K562 (cell line): ENCODE data around the gene SIGLEC9. TPM values are rescaled to one million over a fixed set of nuclear protein-coding genes. Genes with fewer than 3 reads are reported as not detected.

Experiments used
- ATAC-seq: fragments of 200-7000 bp; cut with Tn5 transposase; 3 replicates; pipeline ENCODE4 v1.9.1; 2020; ENCODE audit warnings: moderate library complexity
- BruUV-seq: library from RNA; stranded (reverse); fragments of 400-500 nt; replicated peaks from 2 replicates; lab custom pipeline; 2021; lab: Mats Ljungman, UMichigan
- CTCF ChIA-PET: fragments of 300-600 bp; formaldehyde crosslinking; extraction: SDS; loops from one replicate; lab custom pipeline; 2021; ENCODE audit warnings: low intra/inter-chr PET ratio; lab: Yijun Ruan, JAX
- POLR2A ChIA-PET: fragments of 300-600, 350-650 bp; sonication (Branson Sonifier 250); formaldehyde crosslinking; extraction: SDS; loops from one replicate; lab custom pipeline; 2021; ENCODE audit warnings: antibody characterized with exemption, inconsistent platforms; lab: Yijun Ruan, JAX
- DNase-seq, 4 experiments: peaks; one replicate each; pipeline versions ENCODE4 v3.0.0 to v3.0.0-alpha.2; 2011 to 2018; ENCODE audit warnings: low spot score in 3 of 4, mixed read lengths in 3 of 4; ENCODE audit errors: extremely low read depth in 1 of 4
- FAIRE-seq: peaks from 2 replicates; lab custom pipeline; 2011; peaks lifted over from hg19 to GRCh38; lab: Jason Lieb, UNC
- H2AFZ ChIP-seq: 2 replicates; pipeline ENCODE4 v1.6.0; 2011; ENCODE audit warnings: low read depth, low read length, control low read depth, inconsistent platforms
- H3K27ac ChIP-seq: fragments of 200-600 bp; 3 replicates; pipeline ENCODE4 v1.8.0; 2011; ENCODE audit warnings: low read depth, mild to moderate bottlenecking, control low read depth, inconsistent platforms, low read length, moderate library complexity, mixed read lengths; ENCODE audit errors: extremely low read depth
- H3K27me3 ChIP-seq, 2 experiments: fragments of 300-600 bp in 1 of 2; 2 replicates in 1 of 2; 3 replicates in 1 of 2; pipeline versions ENCODE4 v1.6.0 to v1.8.0; 2011; ENCODE audit warnings: inconsistent platforms in 2 of 2, low read length in 2 of 2, mild to moderate bottlenecking in 1 of 2, mixed read lengths in 1 of 2, moderate library complexity in 1 of 2; ENCODE audit not compliant: control insufficient read depth in 2 of 2, insufficient read depth in 2 of 2
- H3K36me3 ChIP-seq: fragments of 300-600 bp; 3 replicates; pipeline ENCODE4 v1.8.0; 2011; ENCODE audit warnings: mild to moderate bottlenecking, low read length, inconsistent platforms; ENCODE audit not compliant: control insufficient read depth, insufficient read depth
- H3K4me1 ChIP-seq, 2 experiments: fragments of 200-600 bp in 1 of 2; replicated peaks in 1 of 2; 2 replicates in 1 of 2; 3 replicates in 1 of 2; pipeline versions ENCODE4 v1.5.1 to v1.8.0; 2011; ENCODE audit warnings: inconsistent platforms in 2 of 2, low read length in 2 of 2, mild to moderate bottlenecking in 1 of 2, mixed read lengths in 1 of 2, moderate library complexity in 1 of 2; ENCODE audit not compliant: control insufficient read depth in 2 of 2, insufficient read depth in 2 of 2
- H3K4me2 ChIP-seq: 2 replicates; pipeline ENCODE4 v1.6.1; 2011; ENCODE audit warnings: low read length, control low read depth, inconsistent platforms, mixed read lengths; ENCODE audit not compliant: insufficient read depth
- H3K4me3 ChIP-seq: fragments of 200-600 bp; sonication (generic), shearing (Covaris generic); 2 replicates; pipeline ENCODE4 v1.5.1; 2016; ENCODE audit warnings: control low read depth, inconsistent platforms
- H3K79me2 ChIP-seq: fragments of 200-600 bp; 3 replicates; pipeline ENCODE4 v1.8.0; 2011; ENCODE audit warnings: low read length, inconsistent platforms; ENCODE audit not compliant: control insufficient read depth, insufficient read depth
- H3K9ac ChIP-seq, 2 experiments: 2 replicates each; pipeline versions ENCODE4 v1.6.0 to v1.6.1; 2011; ENCODE audit warnings: low read depth in 2 of 2, low read length in 2 of 2, control low read depth in 1 of 2, inconsistent platforms in 1 of 2, mild to moderate bottlenecking in 1 of 2, mixed read lengths in 1 of 2; ENCODE audit not compliant: insufficient read depth in 1 of 2
- H3K9me1 ChIP-seq: one replicate; pipeline ENCODE4 v1.6.0; 2011; ENCODE audit warnings: inconsistent platforms, mild to moderate bottlenecking, low read length, moderate library complexity; ENCODE audit not compliant: control insufficient read depth, insufficient read depth
- H3K9me3 ChIP-seq: replicated peaks from 2 replicates; pipeline ENCODE4 v1.5.1; 2011; ENCODE audit warnings: low read depth, low read length, inconsistent platforms; ENCODE audit not compliant: control insufficient read depth, insufficient read depth
- H4K20me1 ChIP-seq: replicated peaks from 2 replicates; pipeline ENCODE4 v1.6.1; 2011; ENCODE audit warnings: low read length, inconsistent platforms, mixed read lengths; ENCODE audit not compliant: control insufficient read depth, insufficient read depth
- ARID1B ChIP-seq: fragments of 450-650 bp; IDR thresholded peaks from 2 replicates; pipeline ENCODE4 v1.6.1; 2016; ENCODE audit warnings: antibody characterized with exemption, mild to moderate bottlenecking, inconsistent platforms
- CBX3 ChIP-seq, 2 experiments: IDR thresholded peaks; 1 replicate in 1 of 2; 2 replicates in 1 of 2; pipeline ENCODE4 v1.6.1; 2012; ENCODE audit warnings: inconsistent platforms in 2 of 2, low read length in 2 of 2, borderline replicate concordance in 1 of 2, control low read depth in 1 of 2
- FOS ChIP-seq: IDR thresholded peaks from 3 replicates; pipeline ENCODE4 v1.6.1; 2011; ENCODE audit not compliant: insufficient read length; ENCODE audit errors: extremely low read depth
- FOXJ3 ChIP-seq: sonication (generic); formaldehyde crosslinking; IDR thresholded peaks from 2 replicates; pipeline ENCODE4 v1.4.0; 2020; ENCODE audit warnings: mild to moderate bottlenecking, missing genetic modification reagents
- HSF4 ChIP-seq: fragments of 250-450 bp; sonication (Bioruptor Pico); IDR thresholded peaks from 2 replicates; pipeline ENCODE4 v2.1.2; 2022; ENCODE audit warnings: mild to moderate bottlenecking, moderate library complexity, borderline replicate concordance
- OTX1 ChIP-seq: fragments of 450-650 bp; formaldehyde crosslinking; IDR thresholded peaks from 2 replicates; pipeline ENCODE4 v1.4.0; 2022; ENCODE audit warnings: mild to moderate bottlenecking
- RBM39 ChIP-seq: fragments of 200-400 bp; formaldehyde crosslinking; optimal IDR thresholded peaks from 2 replicates; pipeline ENCODE3; 2018; ENCODE audit warnings: low read depth, low read length
- SNAPC5 ChIP-seq: fragments of 250-450 bp; sonication (Bioruptor Pico); IDR thresholded peaks from 2 replicates; pipeline ENCODE4 v1.8.0; 2021; ENCODE audit warnings: moderate library complexity, mild to moderate bottlenecking, inconsistent platforms
- SREBF2 ChIP-seq: sonication (generic); formaldehyde crosslinking; IDR thresholded peaks from 2 replicates; pipeline ENCODE4 v1.4.0; 2020; ENCODE audit warnings: mild to moderate bottlenecking, missing genetic modification reagents
- SRSF1 ChIP-seq: fragments of 200-400 bp; formaldehyde crosslinking; IDR thresholded peaks from 2 replicates; pipeline ENCODE4 v1.6.1; 2017; ENCODE audit warnings: mild to moderate bottlenecking, low read depth, low read length, moderate library complexity
- TBP ChIP-seq: optimal IDR thresholded peaks from 2 replicates; pipeline ENCODE3; 2011; ENCODE audit warnings: low read depth, low read length, improper control_type of control experiment
- ZNF253 ChIP-seq: fragments of 250-450 bp; sonication (Bioruptor Pico); conservative IDR thresholded peaks from 2 replicates; pipeline ENCODE4 v1.6.1; 2021; ENCODE audit warnings: mild to moderate bottlenecking
- ZNF589 ChIP-seq: fragments of 200-800 bp; sonication (Bioruptor generic); IDR thresholded peaks from 2 replicates; pipeline ENCODE4 v1.6.1; 2016; ENCODE audit warnings: low read depth, missing genetic modification characterization, missing compliant biosample characterization
- ZNF699 ChIP-seq: fragments of 250-450 bp; sonication (Bioruptor Pico); IDR thresholded peaks from 2 replicates; pipeline ENCODE4 v1.8.0; 2021; ENCODE audit warnings: mild to moderate bottlenecking, moderate library complexity; ENCODE audit not compliant: insufficient replicate concordance
- WGBS: fragments of 100-300 bp; shearing (Covaris generic); methylation state at CpG from one replicate; pipeline ENCODE4 v1.1.6; 2016; ENCODE audit warnings: low coverage, mixed read lengths; ENCODE audit not compliant: insufficient coverage; ENCODE audit errors: missing lambda C conversion rate; 5-methylcytosine and 5-hydroxymethylcytosine counted together
- in situ Hi-C: fragments of 300-500 bp; cut with MboI; formaldehyde crosslinking; loops from 4 replicates; pipeline ENCODE4 v1.15.0; 2018; ENCODE audit warnings: inconsistent platforms, mixed read lengths
- intact Hi-C: fragments of 100-400 bp; cut with micrococcal nuclease; formaldehyde crosslinking; loops from 2 replicates; pipeline ENCODE4 v1.14.2; 2022
- polyA plus RNA-seq, 8 experiments: library from polyadenylated mRNA; depleted of rRNA in 4 of 8; stranded (reverse) in 5 of 8; unstranded in 3 of 8; fragments of >200 nt; fragmentation: Nextera tagmentation in 2 of 8; fragmentation: Illumina TruSeq in 1 of 8; extraction: Ambion mirVana in 2 of 8; extraction: Trizol in 1 of 8; gene quantifications; 2 replicates each; pipeline versions ENCODE4 v1.2.1 to v1.2.3, GENCODE V29; 2011 to 2014; ENCODE audit warnings: inconsistent platforms in 1 of 8, missing spikeins in 1 of 8
- total RNA-seq, 7 experiments: library from RNA; depleted of rRNA in 6 of 7; stranded (reverse); fragments of >200 nt in 6 of 7; fragmentation: Illumina TruSeq in 2 of 7; extraction: Trizol in 2 of 7; gene quantifications; 2 replicates each; pipeline versions ENCODE4 v1.2.1 to v1.2.3, GENCODE V29; 2011 to 2021; ENCODE audit warnings: low replicate concordance in 1 of 7
- TF ChIP-seq, protein P1 (sequence below): sonication (generic); formaldehyde crosslinking; IDR thresholded peaks from 2 replicates; pipeline ENCODE4 v1.8.1; 2022; ENCODE audit warnings: missing genetic modification reagents
- TF ChIP-seq, protein P2 (sequence below): fragments of 200-400 bp; formaldehyde crosslinking; IDR thresholded peaks from 2 replicates; pipeline ENCODE4 v1.6.1; 2017; ENCODE audit warnings: mild to moderate bottlenecking, low read depth, low read length, moderate library complexity

The SIGLEC9 gene
- total and polyA plus RNA-seq, 9 of the 15 experiments (the other 6 are each of a cell fraction or from before 2014, with no cell fraction given): 0.09 to 0.34 (median 0.22) TPM; not detected in 4

DNA sequence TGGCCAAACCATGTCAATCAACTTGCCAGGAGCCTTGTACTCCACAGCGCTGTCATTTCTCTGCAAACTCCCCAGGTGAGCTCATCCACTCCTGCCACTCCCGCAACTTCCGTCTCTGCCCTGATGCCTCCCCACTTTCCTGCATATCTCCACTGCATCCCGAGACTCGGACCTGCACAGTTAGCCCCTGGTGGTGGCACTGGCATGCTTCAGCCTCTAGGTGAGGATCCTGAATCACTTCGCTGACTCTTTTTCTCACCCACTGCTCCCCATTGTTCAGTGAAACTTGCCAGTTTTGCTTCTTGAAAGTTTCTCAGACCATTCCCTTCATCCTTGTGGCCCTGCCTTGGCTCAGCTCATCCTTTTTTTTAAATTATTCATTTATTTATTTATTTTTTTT is 13.1 kb upstream of the SIGLEC9 start (continued):
- TF ChIP-seq, protein P1, sequence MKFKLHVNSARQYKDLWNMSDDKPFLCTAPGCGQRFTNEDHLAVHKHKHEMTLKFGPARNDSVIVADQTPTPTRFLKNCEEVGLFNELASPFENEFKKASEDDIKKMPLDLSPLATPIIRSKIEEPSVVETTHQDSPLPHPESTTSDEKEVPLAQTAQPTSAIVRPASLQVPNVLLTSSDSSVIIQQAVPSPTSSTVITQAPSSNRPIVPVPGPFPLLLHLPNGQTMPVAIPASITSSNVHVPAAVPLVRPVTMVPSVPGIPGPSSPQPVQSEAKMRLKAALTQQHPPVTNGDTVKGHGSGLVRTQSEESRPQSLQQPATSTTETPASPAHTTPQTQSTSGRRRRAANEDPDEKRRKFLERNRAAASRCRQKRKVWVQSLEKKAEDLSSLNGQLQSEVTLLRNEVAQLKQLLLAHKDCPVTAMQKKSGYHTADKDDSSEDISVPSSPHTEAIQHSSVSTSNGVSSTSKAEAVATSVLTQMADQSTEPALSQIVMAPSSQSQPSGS: no peak
- TF ChIP-seq ZNF253 (CRISPR knock-in tag) (no peak), SREBF2 (CRISPR knock-in tag) (no peak), SNAPC5 (CRISPR knock-in tag) (no peak)

DNA sequence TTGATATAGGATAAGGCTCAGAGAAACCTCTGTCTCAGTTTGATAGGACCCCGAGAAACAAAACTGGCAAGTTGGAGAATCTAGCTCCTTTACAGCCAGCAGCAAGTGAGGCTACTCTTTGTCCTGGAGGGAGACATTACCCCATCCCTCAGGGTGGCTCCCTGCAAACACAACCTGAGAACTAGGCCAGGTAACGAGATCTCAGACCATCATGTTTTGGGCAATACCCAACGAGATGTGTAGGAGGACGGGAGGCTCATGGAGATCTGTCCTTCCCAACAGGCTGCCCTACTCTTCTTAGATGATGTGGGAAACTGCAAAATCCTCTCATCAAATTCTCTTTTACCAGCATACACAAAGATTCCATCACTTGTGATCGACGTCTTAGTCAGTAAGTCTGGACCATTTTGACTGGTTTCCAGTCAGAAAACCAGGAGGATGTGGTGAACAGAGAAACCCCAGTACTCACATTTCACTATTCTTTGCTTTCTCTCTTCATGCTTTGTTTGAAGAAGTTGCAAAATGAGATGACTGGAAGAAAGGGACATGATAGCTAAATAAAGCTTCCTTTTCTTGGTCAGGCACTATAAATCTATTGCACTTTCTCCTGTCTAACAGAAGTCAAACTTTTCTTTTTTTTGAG is 10.5 kb upstream of the SIGLEC9 start:
- no TSS peak for BruUV-seq
- H4K20me1 ChIP-seq: no peaks in the 10 kb centered on the region
- DNase-seq (no peak), FAIRE-seq (no peak), ATAC-seq (no peak)
- intact Hi-C loops: no loop called here
- CTCF ChIA-PET: no interaction called here
- POLR2A ChIA-PET: interaction anchor here (0.6 to 0.8 kb wide), 2 partner anchors 8 to 60 kb away, joined by 3 read pairs; no protein-coding TSS in a partner anchor
- H3K4me1 ChIP-seq: 0 out of 5 replicates have a peak, but pooled peaks cover 0 to under 1% of the 10 kb centered on the region in 2 experiments
- no peak overlapping the region for H3K4me3 ChIP-seq
- in situ Hi-C loops: no loop called here
- no peak overlapping the region for H2AFZ ChIP-seq
- no peak overlapping the region for H3K27ac ChIP-seq
- H3K79me2 ChIP-seq: no peaks in the 10 kb centered on the region
- H3K9me1 ChIP-seq: peaks cover 2% of the 10 kb centered on the region
- WGBS: 4% methylated on average over 6 of the region's 6 CpGs
- H3K36me3 ChIP-seq: no peaks in the 10 kb centered on the region
- H3K27me3 ChIP-seq: peaks cover 29 to 62% of the 10 kb centered on the region in 2 experiments
- H3K4me2 ChIP-seq: no peak overlapping the region
- no peak overlapping the region for H3K9ac ChIP-seq
- H3K9me3 ChIP-seq: no peaks in the 10 kb centered on the region
- no peak for TF ChIP-seq RBM39
- TF ChIP-seq TBP: no peak
- TF ChIP-seq, protein P2, sequence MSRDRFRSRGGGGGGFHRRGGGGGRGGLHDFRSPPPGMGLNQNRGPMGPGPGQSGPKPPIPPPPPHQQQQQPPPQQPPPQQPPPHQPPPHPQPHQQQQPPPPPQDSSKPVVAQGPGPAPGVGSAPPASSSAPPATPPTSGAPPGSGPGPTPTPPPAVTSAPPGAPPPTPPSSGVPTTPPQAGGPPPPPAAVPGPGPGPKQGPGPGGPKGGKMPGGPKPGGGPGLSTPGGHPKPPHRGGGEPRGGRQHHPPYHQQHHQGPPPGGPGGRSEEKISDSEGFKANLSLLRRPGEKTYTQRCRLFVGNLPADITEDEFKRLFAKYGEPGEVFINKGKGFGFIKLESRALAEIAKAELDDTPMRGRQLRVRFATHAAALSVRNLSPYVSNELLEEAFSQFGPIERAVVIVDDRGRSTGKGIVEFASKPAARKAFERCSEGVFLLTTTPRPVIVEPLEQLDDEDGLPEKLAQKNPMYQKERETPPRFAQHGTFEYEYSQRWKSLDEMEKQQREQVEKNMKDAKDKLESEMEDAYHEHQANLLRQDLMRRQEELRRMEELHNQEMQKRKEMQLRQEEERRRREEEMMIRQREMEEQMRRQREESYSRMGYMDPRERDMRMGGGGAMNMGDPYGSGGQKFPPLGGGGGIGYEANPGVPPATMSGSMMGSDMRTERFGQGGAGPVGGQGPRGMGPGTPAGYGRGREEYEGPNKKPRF: no peak
- no peak for TF ChIP-seq ZNF589 (CRISPR knock-in tag)
- no peak for TF ChIP-seq SNAPC5 (CRISPR knock-in tag)
- TF ChIP-seq FOS: no peak
- TF ChIP-seq ZNF699: no peak
- no peak for TF ChIP-seq SRSF1
- no peak for TF ChIP-seq CBX3 (IDR thresholded peaks at IDR 0.05; ENCODE audit: borderline replicate concordance in 1 of 2, low read length in 2 of 2)
- TF ChIP-seq OTX1: no peak
- no peak for TF ChIP-seq ARID1B
- TF ChIP-seq HSF4 (CRISPR knock-in tag): no peak
- no peak for TF ChIP-seq FOXJ3 (CRISPR knock-in tag)
